Putamen (tissue), 1 donor: ENCODE measurements around the gene TMEM174.
A peak's percentile ranks its signal among the peaks of the same experiment; 100 is the strongest.

Experiments used
- DNase-seq: peaks from one replicate; pipeline ENCODE4 v3.0.0-alpha.2; 2016; ENCODE audit warnings: low spot score

Gene TMEM174

GRCh38 chr5:73154208-73155006 lies 18.6 kb upstream of the TMEM174 start:
- no peak for DNase-seq

- DNase-seq, result no peak
These were observed 17.4 kb upstream of the TMEM174 start for GRCh38 chr5:73155271-73156222.

GRCh38 chr5:73157414-73158303 lies 15.3 kb upstream of the TMEM174 start:
- no peak for DNase-seq

GRCh38 chr5:73158313-73158712 lies 14.7 kb upstream of the TMEM174 start:
- DNase-seq, result no peak

- no peak for DNase-seq
These were observed 12.7 kb upstream of the TMEM174 start for GRCh38 chr5:73160239-73160671.

GRCh38 chr5:73170522-73170921 lies 2.5 kb upstream of the TMEM174 start:
- DNase-seq, result peak; percentile 12

- no peak for DNase-seq
These were observed 1.5 kb upstream of the TMEM174 start for GRCh38 chr5:73171495-73171894.

GRCh38 chr5:73174100-73174815 lies 1.3 kb downstream of the TMEM174 start:
- no peak for DNase-seq

- DNase-seq, result no peak
These were observed 3.3 kb downstream of the TMEM174 start for GRCh38 chr5:73176250-73176649.

- no peak for DNase-seq
These were observed 5.3 kb downstream of the TMEM174 start for GRCh38 chr5:73178265-73178664.

GRCh38 chr5:73179730-73180129 lies 6.7 kb downstream of the TMEM174 start:
- no peak for DNase-seq

GRCh38 chr5:73180566-73180965 lies 7.6 kb downstream of the TMEM174 start:
- DNase-seq, result no peak

- DNase-seq, result no peak
These were observed 9.3 kb downstream of the TMEM174 start for GRCh38 chr5:73182307-73182706.

GRCh38 chr5:73183000-73183399 lies 10.0 kb downstream of the TMEM174 start:
- DNase-seq, result no peak

GRCh38 chr5:73183481-73183891 lies 10.5 kb downstream of the TMEM174 start:
- no peak for DNase-seq

- DNase-seq, result no peak
These were observed 14.0 kb downstream of the TMEM174 start for GRCh38 chr5:73186976-73187375.

- no peak for DNase-seq
These were observed 16.0 kb downstream of the TMEM174 start for GRCh38 chr5:73188764-73189531.

- peak; percentile 9 for DNase-seq
These were observed 16.9 kb downstream of the TMEM174 start for GRCh38 chr5:73189871-73190376.

GRCh38 chr5:73192370-73192769 lies 19.4 kb downstream of the TMEM174 start:
- no peak for DNase-seq

GRCh38 chr5:73193592-73193991 lies 20.6 kb downstream of the TMEM174 start:
- DNase-seq, result no peak
